Measurements from ENCODE around the gene FARSB. TPM values are rescaled to one million over a fixed set of nuclear protein-coding genes. Genes with fewer than 3 reads are reported as not detected.
A peak's percentile ranks its signal among the peaks of the same experiment; 100 is the strongest.

FARSB gene
- polyA plus RNA-seq, 1 experiment: 32.6 TPM

- CTCF ChIA-PET: interaction anchor here (0.7 kb wide), 2 partner anchors 8 to 486 kb away, joined by 3 read pairs; no protein-coding TSS in a partner anchor
- H3K9me3 ChIP-seq (ENCODE audit: control insufficient read depth, insufficient read depth, low read length): no peaks in the 10 kb centered on the region
- no peak overlapping the region for H3K27ac ChIP-seq (ENCODE audit: low read depth, low read length)
- no peak for TF ChIP-seq CTCF (IDR thresholded peaks at IDR 0.05; ENCODE audit: low read depth, low read length)
- no peaks in the 10 kb centered on the region for H3K27me3 ChIP-seq (ENCODE audit: control insufficient read depth, insufficient read depth, low read length)
- POLR2A ChIA-PET: interaction anchor here (0.6 kb wide), 2 partner anchors 238 to 314 kb away, joined by 3 to 4 read pairs; no protein-coding TSS in a partner anchor
- H3K4me3 ChIP-seq (ENCODE audit: low read depth, low read length): no peak overlapping the region
- peak; percentile 53 for DNase-seq (ENCODE audit: low read depth, low spot score)
These were observed 87.0 kb downstream of the FARSB start for GRCh38 chr2:222568865-222569264.

- Histone ChIP-seq H3K9me3 (ENCODE audit: control insufficient read depth, insufficient read depth, low read length) (no peaks in the 10 kb centered on the region), H3K27ac (ENCODE audit: low read depth, low read length) (no peak overlapping the region), H3K27me3 (ENCODE audit: control insufficient read depth, insufficient read depth, low read length) (no peaks in the 10 kb centered on the region), H3K4me3 (ENCODE audit: low read depth, low read length) (no peak overlapping the region)
- no peak for TF ChIP-seq CTCF (IDR thresholded peaks at IDR 0.05; ENCODE audit: low read depth, low read length)
- no peak for DNase-seq (ENCODE audit: low read depth, low spot score)
- ChIA-PET CTCF (no interaction called here), POLR2A (no interaction called here)
These were observed 89.7 kb downstream of the FARSB start for GRCh38 chr2:222566229-222566628.

GRCh38 chr2:222563936-222564335, 92.0 kb downstream of the FARSB start:
- TF ChIP-seq CTCF (IDR thresholded peaks at IDR 0.05; ENCODE audit: low read depth, low read length): no peak
- ChIA-PET CTCF (interaction anchor here (1.1 kb wide), 1 partner anchor 246 kb away, joined by 6 read pairs; no protein-coding TSS in a partner anchor), POLR2A (no interaction called here)
- Histone ChIP-seq H3K27ac (ENCODE audit: low read depth, low read length) (no peak overlapping the region), H3K9me3 (ENCODE audit: control insufficient read depth, insufficient read depth, low read length) (no peaks in the 10 kb centered on the region), H3K27me3 (ENCODE audit: control insufficient read depth, insufficient read depth, low read length) (no peaks in the 10 kb centered on the region), H3K4me3 (ENCODE audit: low read depth, low read length) (no peak overlapping the region)
- no peak for DNase-seq (ENCODE audit: low read depth, low spot score)

- H3K27ac ChIP-seq (ENCODE audit: low read depth, low read length): no peak overlapping the region
- H3K27me3 ChIP-seq (ENCODE audit: control insufficient read depth, insufficient read depth, low read length): no peaks in the 10 kb centered on the region
- no peak overlapping the region for H3K4me3 ChIP-seq (ENCODE audit: low read depth, low read length)
- no peaks in the 10 kb centered on the region for H3K9me3 ChIP-seq (ENCODE audit: control insufficient read depth, insufficient read depth, low read length)
- POLR2A ChIA-PET: no interaction called here
- no peak for DNase-seq (ENCODE audit: low read depth, low spot score)
- CTCF ChIA-PET: no interaction called here
- TF ChIP-seq CTCF (IDR thresholded peaks at IDR 0.05; ENCODE audit: low read depth, low read length): no peak
These were observed 92.7 kb downstream of the FARSB start for GRCh38 chr2:222563106-222563718.

- DNase-seq (ENCODE audit: low read depth, low spot score): no peak
- CTCF ChIA-PET: interaction anchor here (0.6 to 2.4 kb wide), 28 partner anchors 9 to 933 kb away, joined by 3 to 22 read pairs (median 4); no protein-coding TSS in a partner anchor
- peak; percentile 66 for TF ChIP-seq CTCF (IDR thresholded peaks at IDR 0.05; ENCODE audit: low read depth, low read length)
These were observed 93.9 kb downstream of the FARSB start for GRCh38 chr2:222561817-222562645.

More at GRCh38 chr2:222561817-222562645, 93.9 kb downstream of the FARSB start:
- H3K27me3 ChIP-seq (ENCODE audit: control insufficient read depth, insufficient read depth, low read length): no peaks in the 10 kb centered on the region
- POLR2A ChIA-PET: no interaction called here
- H3K9me3 ChIP-seq (ENCODE audit: control insufficient read depth, insufficient read depth, low read length): no peaks in the 10 kb centered on the region
- no peak overlapping the region for H3K4me3 ChIP-seq (ENCODE audit: low read depth, low read length)
- no peak overlapping the region for H3K27ac ChIP-seq (ENCODE audit: low read depth, low read length)

All from AG04450 (cell line).